Keratinocyte (primary cell): ENCODE data around the gene INTS1. TPM values are rescaled to one million over a fixed set of nuclear protein-coding genes. Genes with fewer than 3 reads are reported as not detected.
A peak's percentile ranks its signal among the peaks of the same experiment; 100 is the strongest.

ENCODE experiments used
- DNase-seq: peaks from one replicate; pipeline ENCODE4 v3.0.0-alpha.2; 2011; ENCODE audit warnings: low read depth, missing footprints, low spot score
- FAIRE-seq: peaks from 2 replicates; lab custom pipeline; 2011; peaks lifted over from hg19 to GRCh38; lab: Jason Lieb, UNC
- H2AFZ ChIP-seq: 2 replicates; pipeline ENCODE4 v1.6.0; 2012; ENCODE audit warnings: low read length, control low read depth, inconsistent platforms; ENCODE audit not compliant: control insufficient read depth
- H3K27ac ChIP-seq: 2 replicates; pipeline ENCODE4 v1.5.1; 2011; ENCODE audit warnings: low read length; ENCODE audit not compliant: control insufficient read depth, insufficient read depth
- H3K27me3 ChIP-seq: 3 replicates; pipeline ENCODE4 v1.6.0; 2011; ENCODE audit warnings: low read length; ENCODE audit not compliant: control insufficient read depth, insufficient read depth; ENCODE audit errors: extremely low read depth
- H3K36me3 ChIP-seq, 2 experiments: 2 replicates in 1 of 2; 3 replicates in 1 of 2; pipeline ENCODE4 v1.5.1; 2011; ENCODE audit warnings: low read length in 2 of 2, mild to moderate bottlenecking in 1 of 2; ENCODE audit not compliant: control insufficient read depth in 2 of 2, insufficient read depth in 2 of 2; ENCODE audit errors: extremely low read depth in 1 of 2
- H3K4me1 ChIP-seq: 3 replicates; pipeline ENCODE4 v1.5.1; 2011; ENCODE audit warnings: low read length; ENCODE audit not compliant: control insufficient read depth, insufficient read depth; ENCODE audit errors: extremely low read depth
- H3K4me2 ChIP-seq: 3 replicates; pipeline ENCODE4 v1.6.0; 2011; ENCODE audit warnings: low read depth, low read length; ENCODE audit not compliant: control insufficient read depth, insufficient read depth; ENCODE audit errors: extremely low read depth
- H3K4me3 ChIP-seq, 3 experiments: fragments of 200-600 bp in 1 of 3; sonication (generic) in 1 of 3; 2 replicates in 2 of 3; 3 replicates in 1 of 3; pipeline ENCODE4 v1.5.1; 2011 to 2016; ENCODE audit warnings: low read length in 3 of 3, mild to moderate bottlenecking in 3 of 3, control low read depth in 2 of 3, inconsistent platforms in 1 of 3, low read depth in 1 of 3, mixed read lengths in 1 of 3, mixed run types in 1 of 3, moderate library complexity in 1 of 3; ENCODE audit not compliant: control insufficient read depth in 2 of 3, insufficient read depth in 2 of 3; ENCODE audit errors: extremely low read depth in 1 of 3
- H3K79me2 ChIP-seq: 2 replicates; pipeline ENCODE4 v1.6.0; 2012; ENCODE audit warnings: low read length; ENCODE audit not compliant: control insufficient read depth, insufficient read depth
- H3K9ac ChIP-seq: 3 replicates; pipeline ENCODE4 v1.6.0; 2011; ENCODE audit warnings: low read length; ENCODE audit not compliant: control insufficient read depth, insufficient read depth; ENCODE audit errors: extremely low read depth
- H3K9me1 ChIP-seq: 3 replicates; pipeline ENCODE4 v1.6.0; 2011; ENCODE audit warnings: low read length; ENCODE audit not compliant: control insufficient read depth, insufficient read depth; ENCODE audit errors: extremely low read depth
- H3K9me3 ChIP-seq: 2 replicates; pipeline ENCODE4 v1.5.1; 2012; ENCODE audit warnings: low read depth, low read length; ENCODE audit not compliant: control insufficient read depth
- H4K20me1 ChIP-seq: 3 replicates; pipeline ENCODE4 v1.6.0; 2011; ENCODE audit warnings: low read length; ENCODE audit not compliant: control insufficient read depth, insufficient read depth; ENCODE audit errors: extremely low read depth
- CTCF ChIP-seq, 3 experiments: IDR thresholded peaks in 1 of 3; conservative IDR thresholded peaks in 1 of 3; optimal IDR thresholded peaks in 1 of 3; 2 replicates in 2 of 3; 3 replicates in 1 of 3; pipeline versions ENCODE3 to v1.5.1; 2011; ENCODE audit warnings: low read length in 3 of 3, mild to moderate bottlenecking in 3 of 3, moderate library complexity in 2 of 3, control low read depth in 1 of 3, inconsistent platforms in 1 of 3; ENCODE audit not compliant: insufficient read depth in 2 of 3; ENCODE audit errors: extremely low read depth in 1 of 3
- EZH2 ChIP-seq: IDR thresholded peaks from one replicate; pipeline ENCODE4 v1.6.1; 2012; ENCODE audit warnings: inconsistent platforms, mild to moderate bottlenecking, low read length, moderate library complexity
- dilution Hi-C: fragments of 300-500 bp; cut with MboI; formaldehyde crosslinking; loops from one replicate; pipeline ENCODE4 v1.7.0; 2020; ENCODE audit warnings: low sequenced_read_pairs; ENCODE audit not compliant: extremely low pct_ligation_motif_present
- polyA plus RNA-seq, 5 experiments: library from polyadenylated mRNA; depleted of rRNA in 3 of 5; stranded (reverse) in 3 of 5; stranded (forward) in 1 of 5; unstranded in 1 of 5; fragments of >200 nt; gene quantifications; 1 replicate in 1 of 5; 2 replicates in 3 of 5; 3 replicates in 1 of 5; pipeline versions ENCODE4 v1.2.1 to v1.2.3, GENCODE V29; 2011 to 2012; ENCODE audit warnings: missing spikeins in 2 of 5, low read depth in 1 of 5, low replicate concordance in 1 of 5

Gene INTS1
- polyA plus RNA-seq, 1 donor (not counting 4 experiments of a cell fraction or from before 2014, with no cell fraction given), result 10.6 TPM

GRCh38 chr7:1425292-1426136, 78.7 kb downstream of the INTS1 start:
- Histone ChIP-seq H3K36me3 (no peaks in the 10 kb centered on the region), H3K9ac (no peak overlapping the region), H3K4me2 (no peak overlapping the region), H3K9me3 (no peaks in the 10 kb centered on the region), H4K20me1 (no peaks in the 10 kb centered on the region), H3K4me3 (no peak overlapping the region), H2AFZ (no peak overlapping the region), H3K4me1 (peaks cover 3% of the 10 kb centered on the region), H3K9me1 (no peaks in the 10 kb centered on the region), H3K27me3 (peaks cover 29% of the 10 kb centered on the region), H3K79me2 (no peaks in the 10 kb centered on the region), H3K27ac (no peak overlapping the region)
- dilution Hi-C loops, result no loop called here
- no peak for TF ChIP-seq CTCF (optimal IDR thresholded peaks at IDR 0.05 in 1 of 3, IDR thresholded peaks at IDR 0.05 in 1 of 3, conservative IDR thresholded peaks at IDR 0.05 in 1 of 3; ENCODE audit: extremely low read depth in 1 of 3, insufficient read depth in 2 of 3, low read length in 3 of 3)
- no peak for TF ChIP-seq EZH2
- FAIRE-seq (peak; percentile 41), DNase-seq (no peak)

GRCh38 chr7:1424041-1424440, 80.1 kb downstream of the INTS1 start:
- H3K4me2 ChIP-seq, result no peak overlapping the region
- H2AFZ ChIP-seq, result no peak overlapping the region
- no peaks in the 10 kb centered on the region for H3K9me3 ChIP-seq
- no peak for DNase-seq
- no peak overlapping the region for H3K9ac ChIP-seq
- no peaks in the 10 kb centered on the region for H3K36me3 ChIP-seq
- no peak for FAIRE-seq
- no peaks in the 10 kb centered on the region for H3K79me2 ChIP-seq
- no peak overlapping the region for H3K27ac ChIP-seq
- TF ChIP-seq EZH2 (no peak), CTCF (optimal IDR thresholded peaks at IDR 0.05 in 1 of 3, IDR thresholded peaks at IDR 0.05 in 1 of 3, conservative IDR thresholded peaks at IDR 0.05 in 1 of 3; ENCODE audit: extremely low read depth in 1 of 3, insufficient read depth in 2 of 3, low read length in 3 of 3) (no peak)
- H3K9me1 ChIP-seq, result no peaks in the 10 kb centered on the region
- no peaks in the 10 kb centered on the region for H4K20me1 ChIP-seq
- H3K4me3 ChIP-seq, result no peak overlapping the region
- peaks cover 34% of the 10 kb centered on the region for H3K27me3 ChIP-seq
- dilution Hi-C loops, result no loop called here
- peaks cover 3% of the 10 kb centered on the region for H3K4me1 ChIP-seq
